K562 (cell line): Measurements from ENCODE around the gene KDM4F. TPM values are rescaled to one million over a fixed set of nuclear protein-coding genes. Genes with fewer than 3 reads are reported as not detected.

ENCODE experiments used
- PRPF4 ChIP-seq: fragments of 200-400 bp; formaldehyde crosslinking; IDR thresholded peaks from one replicate; pipeline ENCODE4 v1.6.1; 2017; ENCODE audit warnings: low read length, low read depth, mild to moderate bottlenecking; ENCODE audit not compliant: insufficient read depth, poor library complexity, severe bottlenecking
- polyA plus RNA-seq, 8 experiments: library from polyadenylated mRNA; depleted of rRNA in 4 of 8; stranded (reverse) in 5 of 8; unstranded in 3 of 8; fragments of >200 nt; fragmentation: Nextera tagmentation in 2 of 8; fragmentation: Illumina TruSeq in 1 of 8; extraction: Ambion mirVana in 2 of 8; extraction: Trizol in 1 of 8; gene quantifications; 2 replicates each; pipeline versions ENCODE4 v1.2.1 to v1.2.3, GENCODE V29; 2011 to 2014; ENCODE audit warnings: inconsistent platforms in 1 of 8, missing spikeins in 1 of 8
- total RNA-seq, 7 experiments: library from RNA; depleted of rRNA in 6 of 7; stranded (reverse); fragments of >200 nt in 6 of 7; fragmentation: Illumina TruSeq in 2 of 7; extraction: Trizol in 2 of 7; gene quantifications; 2 replicates each; pipeline versions ENCODE4 v1.2.1 to v1.2.3, GENCODE V29; 2011 to 2021; ENCODE audit warnings: low replicate concordance in 1 of 7
- TF ChIP-seq, protein P1 (sequence below), 2 experiments: fragments of 450-650 bp; IDR thresholded peaks; 2 replicates each; pipeline ENCODE4 v1.6.1; 2016; ENCODE audit warnings: mild to moderate bottlenecking in 2 of 2, borderline replicate concordance in 1 of 2, low read depth in 1 of 2, moderate library complexity in 1 of 2

The KDM4F gene
- total and polyA plus RNA-seq, 9 of the 15 experiments (the other 6 are each of a cell fraction or from before 2014, with no cell fraction given), result not detected

DNA sequence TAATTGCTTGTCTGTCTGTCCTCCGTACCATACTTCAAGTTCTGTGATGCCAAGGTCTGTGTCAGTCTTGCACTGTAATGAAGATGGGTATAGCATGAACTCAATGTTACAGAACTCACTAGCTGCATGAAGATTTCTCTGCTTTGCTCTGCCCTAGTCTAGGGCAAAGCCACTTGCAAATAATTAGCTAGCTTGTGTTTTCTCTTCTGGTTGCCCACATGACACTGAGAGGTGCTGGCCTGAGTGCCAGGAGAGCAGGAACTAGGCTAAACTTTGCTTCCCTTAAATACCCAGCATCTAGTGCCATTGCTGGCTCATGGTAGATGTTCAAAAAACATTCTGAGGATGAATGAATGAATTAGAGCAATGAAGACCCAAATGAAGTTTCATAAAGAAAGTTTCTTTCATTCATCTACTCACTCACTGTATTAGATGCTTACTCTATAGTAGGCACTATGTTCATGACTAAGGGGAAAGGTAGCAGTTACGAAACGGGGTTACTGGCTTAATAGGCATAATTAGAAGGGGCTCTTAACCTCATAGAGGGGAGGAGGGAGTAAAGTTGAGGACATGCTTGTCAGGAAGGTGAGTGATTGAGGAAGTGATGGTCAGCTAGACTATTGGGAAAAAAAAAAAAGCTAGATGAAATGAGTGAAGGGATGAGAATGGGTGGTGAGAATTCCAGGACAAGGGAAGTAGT, 36.0 kb downstream of the KDM4F start (continued):
- TF ChIP-seq PRPF4, result no peak
- TF ChIP-seq, protein P1, sequence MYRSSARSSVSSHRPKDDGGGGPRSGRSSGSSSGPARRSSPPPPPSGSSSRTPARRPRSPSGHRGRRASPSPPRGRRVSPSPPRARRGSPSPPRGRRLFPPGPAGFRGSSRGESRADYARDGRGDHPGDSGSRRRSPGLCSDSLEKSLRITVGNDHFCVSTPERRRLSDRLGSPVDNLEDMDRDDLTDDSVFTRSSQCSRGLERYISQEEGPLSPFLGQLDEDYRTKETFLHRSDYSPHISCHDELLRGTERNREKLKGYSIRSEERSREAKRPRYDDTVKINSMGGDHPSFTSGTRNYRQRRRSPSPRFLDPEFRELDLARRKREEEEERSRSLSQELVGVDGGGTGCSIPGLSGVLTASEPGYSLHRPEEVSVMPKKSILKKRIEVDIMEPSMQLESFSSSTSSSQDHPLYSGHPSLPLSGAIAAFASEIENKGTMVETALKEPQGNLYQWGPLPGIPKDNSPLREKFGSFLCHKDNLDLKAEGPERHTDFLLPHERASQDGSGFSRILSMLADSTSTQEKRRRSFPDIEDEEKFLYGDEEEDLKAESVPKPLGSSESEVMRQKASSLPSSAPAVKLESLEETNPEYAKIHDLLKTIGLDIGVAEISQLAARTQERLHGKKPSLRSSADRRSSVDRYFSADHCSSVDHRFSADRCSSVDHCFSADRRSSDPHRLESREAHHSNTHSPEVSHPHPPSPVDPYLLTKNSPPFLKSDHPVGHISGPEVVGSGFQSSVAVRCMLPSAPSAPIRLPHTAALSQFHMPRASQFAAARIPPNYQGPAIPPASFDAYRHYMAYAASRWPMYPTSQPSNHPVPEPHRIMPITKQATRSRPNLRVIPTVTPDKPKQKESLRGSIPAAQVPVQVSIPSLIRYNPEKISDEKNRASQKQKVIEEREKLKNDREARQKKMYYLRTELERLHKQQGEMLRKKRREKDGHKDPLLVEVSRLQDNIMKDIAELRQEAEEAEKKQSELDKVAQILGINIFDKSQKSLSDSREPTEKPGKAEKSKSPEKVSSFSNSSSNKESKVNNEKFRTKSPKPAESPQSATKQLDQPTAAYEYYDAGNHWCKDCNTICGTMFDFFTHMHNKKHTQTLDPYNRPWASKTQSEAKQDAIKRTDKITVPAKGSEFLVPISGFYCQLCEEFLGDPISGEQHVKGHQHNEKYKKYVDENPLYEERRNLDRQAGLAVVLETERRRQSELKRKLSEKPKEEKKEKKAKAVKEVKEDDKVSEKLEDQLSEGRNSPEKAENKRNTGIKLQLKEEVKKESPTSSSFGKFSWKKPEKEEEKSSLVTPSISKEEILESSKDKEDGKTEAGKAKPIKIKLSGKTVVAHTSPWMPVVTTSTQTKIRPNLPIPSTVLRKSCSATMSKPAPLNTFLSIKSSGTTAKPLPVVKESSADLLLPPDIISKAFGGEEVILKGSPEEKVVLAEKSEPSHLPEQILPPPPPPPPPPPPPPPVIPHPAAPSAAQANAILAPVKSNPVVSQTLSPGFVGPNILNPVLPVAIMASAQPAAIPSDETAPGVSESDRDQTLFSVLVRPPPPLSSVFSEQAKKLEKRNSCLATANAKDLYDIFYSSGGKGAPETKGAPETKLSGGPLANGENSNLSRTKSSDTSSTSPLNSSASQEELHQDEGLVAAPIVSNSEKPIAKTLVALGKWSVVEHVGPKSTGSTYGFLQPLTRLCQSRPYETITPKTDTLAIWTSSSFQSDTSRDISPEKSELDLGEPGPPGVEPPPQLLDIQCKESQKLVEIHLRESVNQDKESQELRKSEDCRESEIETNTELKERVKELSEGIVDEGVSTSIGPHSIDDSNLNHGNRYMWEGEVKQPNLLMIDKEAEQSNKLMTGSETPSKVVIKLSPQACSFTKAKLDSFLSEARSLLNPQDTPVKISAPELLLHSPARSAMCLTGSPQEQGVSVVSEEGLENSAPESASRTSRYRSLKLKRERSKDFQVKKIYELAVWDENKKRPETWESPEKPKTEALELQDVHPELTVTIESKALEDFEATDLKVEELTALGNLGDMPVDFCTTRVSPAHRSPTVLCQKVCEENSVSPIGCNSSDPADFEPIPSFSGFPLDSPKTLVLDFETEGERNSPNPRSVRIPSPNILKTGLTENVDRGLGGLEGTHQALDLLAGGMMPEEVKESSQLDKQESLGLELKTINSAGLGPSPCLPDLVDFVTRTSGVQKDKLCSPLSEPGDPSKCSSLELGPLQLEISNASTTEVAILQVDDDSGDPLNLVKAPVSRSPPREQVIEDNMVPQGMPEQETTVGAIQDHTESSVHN (IDR thresholded peaks at IDR 0.05; ENCODE audit: borderline replicate concordance in 1 of 2, low read depth in 1 of 2), result no peak
